Astrocyte of the hippocampus (primary cell): ENCODE results near the gene ATP6V1C2.

Experiments used
- DNase-seq: peaks from one replicate; pipeline ENCODE4 v3.0.0; 2011; ENCODE audit warnings: low read depth, low spot score

ATP6V1C2 gene

GRCh38 chr2:10834068-10834655 lies 112.7 kb downstream of the ATP6V1C2 start:
- peak; percentile 68 for DNase-seq
